ENCODE data around the gene DNLZ.

GRCh38 chr9:136321561-136321960 is 42.0 kb downstream of the DNLZ start:
- no peak for TF ChIP-seq CTCF (conservative IDR thresholded peaks at IDR 0.05)
- TF ChIP-seq EZH2 (IDR thresholded peaks at IDR 0.05; ENCODE audit: low read depth) = no peak
